Measurements from ENCODE around the gene C14orf119.

C14orf119 gene

GRCh38 chr14:23060536-23061260 is 34.6 kb upstream of the C14orf119 start:
- no peaks in the 10 kb centered on the region for H3K9me2 ChIP-seq (ENCODE audit: low read depth, low read length)
- no peaks in the 10 kb centered on the region for H3K27me3 ChIP-seq (ENCODE audit: insufficient read depth, low read length)
- peaks cover 18% of the 10 kb centered on the region for H3K4me1 ChIP-seq (ENCODE audit: insufficient read depth, low read length, severe bottlenecking)
- H2AFZ ChIP-seq (ENCODE audit: low read length): no peak overlapping the region
- H4K20me1 ChIP-seq (ENCODE audit: insufficient read depth, low read length): no peaks in the 10 kb centered on the region
- H3K9me3 ChIP-seq (ENCODE audit: low read length): no peaks in the 10 kb centered on the region
- no peak overlapping the region for H3K9ac ChIP-seq (ENCODE audit: low read length)
- H3K79me2 ChIP-seq (ENCODE audit: insufficient read depth, low read length): no peaks in the 10 kb centered on the region
- TF ChIP-seq, protein P1, sequence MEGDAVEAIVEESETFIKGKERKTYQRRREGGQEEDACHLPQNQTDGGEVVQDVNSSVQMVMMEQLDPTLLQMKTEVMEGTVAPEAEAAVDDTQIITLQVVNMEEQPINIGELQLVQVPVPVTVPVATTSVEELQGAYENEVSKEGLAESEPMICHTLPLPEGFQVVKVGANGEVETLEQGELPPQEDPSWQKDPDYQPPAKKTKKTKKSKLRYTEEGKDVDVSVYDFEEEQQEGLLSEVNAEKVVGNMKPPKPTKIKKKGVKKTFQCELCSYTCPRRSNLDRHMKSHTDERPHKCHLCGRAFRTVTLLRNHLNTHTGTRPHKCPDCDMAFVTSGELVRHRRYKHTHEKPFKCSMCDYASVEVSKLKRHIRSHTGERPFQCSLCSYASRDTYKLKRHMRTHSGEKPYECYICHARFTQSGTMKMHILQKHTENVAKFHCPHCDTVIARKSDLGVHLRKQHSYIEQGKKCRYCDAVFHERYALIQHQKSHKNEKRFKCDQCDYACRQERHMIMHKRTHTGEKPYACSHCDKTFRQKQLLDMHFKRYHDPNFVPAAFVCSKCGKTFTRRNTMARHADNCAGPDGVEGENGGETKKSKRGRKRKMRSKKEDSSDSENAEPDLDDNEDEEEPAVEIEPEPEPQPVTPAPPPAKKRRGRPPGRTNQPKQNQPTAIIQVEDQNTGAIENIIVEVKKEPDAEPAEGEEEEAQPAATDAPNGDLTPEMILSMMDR (IDR thresholded peaks at IDR 0.05; ENCODE audit: low read length): no peak
- TF ChIP-seq EZH2 (IDR thresholded peaks at IDR 0.05; ENCODE audit: borderline replicate concordance, low read length): no peak
- no peaks in the 10 kb centered on the region for H3F3A ChIP-seq (ENCODE audit: insufficient read depth, low read length)
- no peak overlapping the region for H3K4me2 ChIP-seq (ENCODE audit: low read length)
- no peak overlapping the region for H3K27ac ChIP-seq (ENCODE audit: low read depth, low read length, poor library complexity, severe bottlenecking)
- H3K36me3 ChIP-seq (ENCODE audit: insufficient read depth, low read length): peaks cover 71% of the 10 kb centered on the region
- no peak overlapping the region for H3K4me3 ChIP-seq (ENCODE audit: low read depth, low read length, poor library complexity, severe bottlenecking)

- no peaks in the 10 kb centered on the region for H3F3A ChIP-seq (ENCODE audit: insufficient read depth, low read length)
- H3K79me2 ChIP-seq (ENCODE audit: insufficient read depth, low read length): no peaks in the 10 kb centered on the region
- H3K4me2 ChIP-seq (ENCODE audit: low read length): no peak overlapping the region
- TF ChIP-seq, protein P1 (IDR thresholded peaks at IDR 0.05; ENCODE audit: low read length): no peak
- TF ChIP-seq EZH2 (IDR thresholded peaks at IDR 0.05; ENCODE audit: borderline replicate concordance, low read length): no peak
- H3K4me3 ChIP-seq (ENCODE audit: low read depth, low read length, poor library complexity, severe bottlenecking): no peak overlapping the region
- no peak overlapping the region for H3K9ac ChIP-seq (ENCODE audit: low read length)
- H3K9me2 ChIP-seq (ENCODE audit: low read depth, low read length): no peaks in the 10 kb centered on the region
- H4K20me1 ChIP-seq (ENCODE audit: insufficient read depth, low read length): no peaks in the 10 kb centered on the region
- H2AFZ ChIP-seq (ENCODE audit: low read length): no peak overlapping the region
- no peaks in the 10 kb centered on the region for H3K9me3 ChIP-seq (ENCODE audit: low read length)
- H3K27ac ChIP-seq (ENCODE audit: low read depth, low read length, poor library complexity, severe bottlenecking): no peak overlapping the region
- H3K36me3 ChIP-seq (ENCODE audit: insufficient read depth, low read length): peaks cover 83% of the 10 kb centered on the region
- peaks cover 10% of the 10 kb centered on the region for H3K4me1 ChIP-seq (ENCODE audit: insufficient read depth, low read length, severe bottlenecking)
- no peaks in the 10 kb centered on the region for H3K27me3 ChIP-seq (ENCODE audit: insufficient read depth, low read length)
Observed at GRCh38 chr14:23062002-23062401, 33.3 kb upstream of the C14orf119 start.

DNA sequence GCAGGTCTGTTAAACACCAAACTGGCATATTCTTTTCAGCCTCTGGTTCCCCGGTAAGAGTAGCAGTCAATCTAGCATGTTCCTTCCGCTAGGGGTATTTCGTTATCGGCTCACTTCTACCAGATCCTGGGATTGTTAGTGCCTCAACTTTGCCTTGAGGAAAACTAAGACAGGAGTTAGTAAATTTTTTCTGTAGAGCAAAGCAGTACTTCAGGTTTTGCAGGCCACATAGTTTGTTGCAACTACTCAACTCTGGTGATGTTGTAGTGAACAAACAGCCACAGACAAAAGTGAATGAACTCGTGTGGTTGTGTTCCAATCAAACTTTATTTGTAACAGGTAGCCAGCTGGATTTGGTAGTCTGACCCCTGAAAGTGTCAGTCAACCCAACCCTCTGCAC is 31.7 kb upstream of the C14orf119 start:
- Histone ChIP-seq H3K36me3 (ENCODE audit: insufficient read depth, low read length) (peaks cover 94% of the 10 kb centered on the region), H3K9me3 (ENCODE audit: low read length) (no peaks in the 10 kb centered on the region), H4K20me1 (ENCODE audit: insufficient read depth, low read length) (no peaks in the 10 kb centered on the region), H3K27me3 (ENCODE audit: insufficient read depth, low read length) (no peaks in the 10 kb centered on the region), H3K9ac (ENCODE audit: low read length) (no peak overlapping the region), H3F3A (ENCODE audit: insufficient read depth, low read length) (no peaks in the 10 kb centered on the region), H3K4me2 (ENCODE audit: low read length) (no peak overlapping the region), H3K27ac (ENCODE audit: low read depth, low read length, poor library complexity, severe bottlenecking) (no peak overlapping the region), H2AFZ (ENCODE audit: low read length) (no peak overlapping the region), H3K4me1 (ENCODE audit: insufficient read depth, low read length, severe bottlenecking) (peaks cover 3% of the 10 kb centered on the region), H3K4me3 (ENCODE audit: low read depth, low read length, poor library complexity, severe bottlenecking) (no peak overlapping the region), H3K9me2 (ENCODE audit: low read depth, low read length) (no peaks in the 10 kb centered on the region), H3K79me2 (ENCODE audit: insufficient read depth, low read length) (no peaks in the 10 kb centered on the region)
- TF ChIP-seq, protein P1 (IDR thresholded peaks at IDR 0.05; ENCODE audit: low read length): no peak
- TF ChIP-seq EZH2 (IDR thresholded peaks at IDR 0.05; ENCODE audit: borderline replicate concordance, low read length): no peak
